Measurements from ENCODE around the gene NXPE2.
"Not testable (repeated sequence)": the region's sequence is repeated elsewhere in the genome, so short reads cannot be mapped to it uniquely, and the experiment has no call there.

The NXPE2 gene

GRCh38 chr11:114678125-114679036, at the start of gene NXPE2:
NXPE2 (plus strand) TSS chr11:114678527; CDS start chr11:114678576, 49 bp downstream.
- DNase-seq, result no peak

GRCh38 chr11:114631445-114631965, 46.8 kb upstream of the NXPE2 start:
- not testable (repeated sequence) for DNase-seq

GRCh38 chr11:114639440-114639839, 38.9 kb upstream of the NXPE2 start:
- DNase-seq, result not testable (repeated sequence)

- no peak for DNase-seq
Measured at GRCh38 chr11:114650661-114651060, 27.7 kb upstream of the NXPE2 start.

- no peak for DNase-seq
Measured at GRCh38 chr11:114651145-114651718, 27.1 kb upstream of the NXPE2 start.

- DNase-seq, result no peak
Measured at GRCh38 chr11:114653148-114653547, 25.2 kb upstream of the NXPE2 start.

GRCh38 chr11:114664641-114665040, 13.7 kb upstream of the NXPE2 start:
- DNase-seq, result no peak

- no peak for DNase-seq
Measured at GRCh38 chr11:114666760-114667159, 11.6 kb upstream of the NXPE2 start.

- DNase-seq, result no peak
Measured at GRCh38 chr11:114668109-114668508, 10.2 kb upstream of the NXPE2 start.

- no peak for DNase-seq
Measured at GRCh38 chr11:114673661-114674060, 4.7 kb upstream of the NXPE2 start.

- DNase-seq, result no peak
Measured at GRCh38 chr11:114679505-114679904, 1.2 kb downstream of the NXPE2 start.

GRCh38 chr11:114683007-114683406, 4.7 kb downstream of the NXPE2 start:
- no peak for DNase-seq

GRCh38 chr11:114684636-114685035, 6.3 kb downstream of the NXPE2 start:
- DNase-seq, result no peak

GRCh38 chr11:114685097-114685496, 6.8 kb downstream of the NXPE2 start:
- no peak for DNase-seq

- DNase-seq, result no peak
Measured at GRCh38 chr11:114705280-114706024, 27.1 kb downstream of the NXPE2 start.

GRCh38 chr11:114709960-114710359, 31.6 kb downstream of the NXPE2 start:
- DNase-seq, result no peak

- DNase-seq, result no peak
Measured at GRCh38 chr11:114713756-114714155, 35.4 kb downstream of the NXPE2 start.

GRCh38 chr11:114719562-114719961, 41.2 kb downstream of the NXPE2 start:
- DNase-seq, result no peak

GRCh38 chr11:114724916-114725524, 46.7 kb downstream of the NXPE2 start:
- no peak for DNase-seq

GRCh38 chr11:114725623-114726022, 47.3 kb downstream of the NXPE2 start:
- DNase-seq, result no peak

GRCh38 chr11:114736806-114737205, 58.5 kb downstream of the NXPE2 start:
- DNase-seq, result no peak

GRCh38 chr11:114738954-114739353, 60.6 kb downstream of the NXPE2 start:
- peak; percentile 18 to 64 for DNase-seq

GRCh38 chr11:114745150-114745671, 66.9 kb downstream of the NXPE2 start:
- DNase-seq, result no peak

Data from NCI-H524 (cell line).